Skeletal muscle cell (primary cell): Measurements from ENCODE around the gene ATG10.
"Not testable (repeated sequence)": the region's sequence is repeated elsewhere in the genome, so short reads cannot be mapped to it uniquely, and the experiment has no call there.

Source experiments
- DNase-seq: peaks from one replicate; pipeline ENCODE4 v3.0.0-alpha.2; 2010; ENCODE audit warnings: low read depth
- H3K4me3 ChIP-seq: 2 replicates; pipeline ENCODE4 v1.5.1; 2011; ENCODE audit warnings: low read depth, mild to moderate bottlenecking, control low read depth, low read length, moderate library complexity

ATG10 gene

DNA sequence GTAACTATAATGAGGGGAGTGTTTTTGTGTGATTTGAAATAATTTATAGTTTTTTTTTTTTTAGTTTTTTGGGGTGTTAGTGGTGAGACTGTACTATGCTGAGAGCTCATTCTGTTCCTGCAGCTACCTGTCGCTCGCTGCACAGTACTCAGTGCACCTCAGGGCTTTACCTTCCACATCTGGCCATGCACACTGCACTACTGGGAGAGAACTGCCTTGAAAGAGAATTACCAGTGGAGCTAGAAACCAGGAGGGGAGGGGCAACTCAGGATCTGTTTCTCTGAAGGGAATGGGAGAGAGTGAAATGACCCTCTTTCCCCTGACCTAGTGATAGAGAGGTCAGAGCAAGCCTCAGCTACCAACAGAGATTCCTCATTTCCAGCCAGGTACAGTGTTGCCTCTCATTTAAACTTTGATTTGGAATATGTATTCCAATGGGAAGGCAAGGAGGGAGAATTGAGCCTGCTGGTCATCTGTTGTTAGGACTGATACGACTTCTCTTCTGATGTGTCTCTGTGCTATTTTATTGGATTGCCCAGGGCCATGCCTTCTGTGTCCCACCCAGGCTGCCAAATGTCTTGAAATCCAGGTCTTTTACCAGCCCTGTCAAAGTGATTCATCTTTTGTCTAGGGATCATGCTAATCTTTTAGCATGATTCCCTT is 8.9 kb downstream of the ATG10 start:
- no peak overlapping the region for H3K4me3 ChIP-seq
- DNase-seq = no peak

DNA sequence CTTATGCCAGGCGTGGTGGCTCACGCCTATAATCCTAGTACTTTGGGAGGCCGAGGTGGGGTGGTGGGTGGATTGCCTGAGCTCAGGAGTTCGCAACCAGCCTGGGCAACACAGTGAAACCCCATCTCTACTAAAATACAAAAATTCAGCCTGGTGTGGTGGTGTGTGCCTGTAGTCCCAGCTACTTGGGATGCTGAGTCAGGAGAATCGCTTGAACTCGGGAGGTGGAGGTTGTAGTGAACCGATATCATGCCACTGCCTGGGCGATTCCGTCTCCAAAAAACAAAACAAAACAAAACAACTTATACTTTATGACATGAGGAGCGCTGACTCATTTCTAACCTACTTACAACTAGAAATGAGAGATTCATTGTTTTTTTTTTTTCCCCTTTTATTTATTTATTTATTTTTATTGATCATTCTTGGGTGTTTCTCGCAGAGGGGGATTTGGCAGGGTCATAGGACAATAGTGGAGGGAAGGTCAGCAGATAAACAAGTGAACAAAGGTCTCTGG is 10.4 kb downstream of the ATG10 start:
- not testable (repeated sequence) for H3K4me3 ChIP-seq, DNase-seq

DNA sequence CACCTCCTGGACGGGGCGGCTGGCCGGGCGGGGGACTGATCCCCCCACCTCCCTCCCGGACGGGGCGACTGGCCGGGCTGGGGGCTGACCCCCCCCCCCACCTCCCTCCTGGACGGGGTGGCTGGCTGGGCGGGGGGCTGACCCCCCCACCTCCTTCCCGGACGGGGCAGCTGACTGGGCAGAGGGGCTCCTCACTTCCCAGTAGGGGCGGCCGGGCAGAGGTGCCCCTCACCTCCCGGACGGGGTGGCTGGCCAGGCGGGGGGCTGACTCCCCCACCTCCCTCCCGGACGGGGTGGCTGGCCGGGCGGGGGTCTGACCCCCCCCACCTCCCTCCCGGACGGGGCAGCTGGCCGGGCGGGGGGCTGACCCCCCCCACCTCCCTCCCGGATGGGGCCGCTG is 11.3 kb downstream of the ATG10 start:
- not testable (repeated sequence) for H3K4me3 ChIP-seq, DNase-seq

DNA sequence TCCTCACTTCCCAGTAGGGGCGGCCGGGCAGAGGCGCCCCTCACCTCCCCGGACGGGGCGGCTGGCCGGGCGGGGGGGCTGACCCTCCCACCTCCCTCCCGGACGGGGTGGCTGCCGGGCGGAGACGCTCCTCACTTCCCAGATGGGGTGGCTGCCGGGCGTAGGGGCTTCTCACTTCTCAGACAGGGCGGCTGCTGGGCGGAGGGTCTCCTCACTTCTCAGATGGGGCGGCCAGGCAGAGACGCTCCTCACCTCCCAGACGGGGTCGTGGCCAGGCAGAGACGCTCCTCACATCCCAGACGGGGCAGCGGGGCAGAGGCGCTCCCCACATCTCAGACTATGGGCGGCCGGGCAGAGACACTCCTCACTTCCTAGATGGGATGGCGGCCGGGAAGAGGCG is 11.7 kb downstream of the ATG10 start:
- DNase-seq, H3K4me3 ChIP-seq: not testable (repeated sequence)

DNA sequence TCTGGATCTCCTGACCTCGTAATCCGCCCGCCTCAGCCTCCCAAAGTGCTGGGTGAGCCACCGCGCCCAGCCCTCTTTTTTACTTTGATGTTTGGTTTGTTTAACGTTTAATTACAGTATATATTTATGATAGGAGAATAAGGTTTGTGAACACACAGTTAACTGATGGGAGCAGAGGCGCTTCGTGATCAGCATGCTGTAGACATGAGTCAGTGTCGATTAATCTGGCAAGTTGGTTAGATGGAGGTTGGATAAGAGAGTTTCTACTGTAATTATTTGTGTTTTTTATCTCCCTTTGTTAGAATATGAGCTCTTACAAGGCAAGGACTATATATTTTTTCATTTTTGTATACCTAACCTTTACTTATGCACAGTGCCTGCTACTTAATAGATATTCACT is 14.3 kb downstream of the ATG10 start:
- no peak for DNase-seq
- no peak overlapping the region for H3K4me3 ChIP-seq

DNA sequence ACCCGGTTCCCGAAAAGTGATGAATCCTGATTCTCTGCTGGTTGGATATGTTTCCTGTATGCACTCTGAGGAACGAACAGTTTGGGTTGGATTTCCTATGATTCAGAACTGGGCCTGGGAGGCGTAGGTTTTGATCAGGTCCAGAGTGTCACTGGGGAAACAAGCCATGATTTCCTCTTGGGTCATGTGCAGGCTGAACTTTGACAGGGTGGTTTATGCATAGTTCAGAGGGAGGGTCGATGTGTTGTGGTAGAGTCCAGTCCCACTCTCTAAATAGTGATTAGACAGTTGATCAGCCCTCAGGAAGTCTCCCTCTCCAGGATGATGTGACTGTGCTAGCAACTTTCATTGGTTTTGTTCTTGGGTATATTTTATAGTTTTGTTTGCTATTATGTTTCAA is 17.4 kb downstream of the ATG10 start:
- H3K4me3 ChIP-seq = no peak overlapping the region
- no peak for DNase-seq

DNA sequence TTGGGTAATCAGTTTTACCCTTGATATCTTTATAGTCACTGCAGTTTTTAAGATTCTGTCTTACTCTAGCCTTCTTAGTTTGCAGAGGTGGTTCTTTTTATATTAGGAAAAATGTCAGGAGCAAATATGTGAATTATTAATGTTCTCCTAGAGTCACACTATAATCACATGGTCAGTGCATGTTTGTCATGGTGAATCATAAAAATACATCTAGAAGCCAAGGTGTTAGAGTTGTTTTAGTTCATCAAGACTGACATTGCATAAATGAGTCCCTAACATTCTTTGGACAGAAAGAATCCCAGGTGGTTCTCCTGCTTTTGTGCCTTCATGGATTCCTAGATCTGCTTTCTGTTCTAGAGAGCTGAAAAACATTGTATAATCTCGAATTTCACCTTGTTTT is 22.9 kb downstream of the ATG10 start:
- DNase-seq = no peak
- H3K4me3 ChIP-seq = no peak overlapping the region

DNA sequence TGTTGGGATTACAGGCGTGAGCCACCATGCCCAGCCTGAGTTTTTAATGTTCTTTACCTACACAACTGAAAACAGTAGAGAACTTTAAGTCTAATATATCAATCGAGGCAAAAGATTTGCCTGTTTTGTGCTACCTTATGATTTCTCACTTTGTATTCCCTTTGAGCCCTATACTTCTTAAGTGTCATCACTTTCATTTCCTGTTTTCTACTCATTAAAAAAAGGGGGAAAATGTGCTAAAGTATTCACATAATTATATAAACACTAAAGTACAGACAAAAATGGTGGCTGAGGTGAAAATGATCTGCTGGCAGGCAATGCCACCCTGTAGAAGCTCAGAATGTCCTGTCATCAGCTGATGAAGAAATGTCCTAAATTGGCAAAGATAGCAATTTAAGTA is 23.6 kb downstream of the ATG10 start:
- no peak for DNase-seq
- no peak overlapping the region for H3K4me3 ChIP-seq

DNA sequence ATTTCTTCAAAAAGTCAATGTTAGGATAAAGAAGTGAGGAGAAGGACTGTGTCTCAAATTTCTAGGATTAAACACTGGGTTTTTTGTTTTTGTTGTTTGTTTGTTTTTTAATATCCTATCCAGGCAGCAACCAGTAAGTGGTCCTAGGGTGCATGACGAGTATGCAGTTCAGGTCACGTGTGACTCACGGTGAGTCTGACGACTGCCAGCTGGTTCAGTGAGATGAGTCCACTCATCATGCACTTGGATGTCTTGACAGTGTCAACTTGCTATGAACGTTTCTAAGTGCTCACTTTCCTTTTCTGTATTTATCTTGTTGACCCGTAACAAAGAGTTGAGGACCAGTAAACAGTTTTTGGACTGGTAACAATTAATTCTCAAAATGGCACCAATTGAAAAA is 32.7 kb downstream of the ATG10 start:
- no peak for DNase-seq
- no peak overlapping the region for H3K4me3 ChIP-seq

DNA sequence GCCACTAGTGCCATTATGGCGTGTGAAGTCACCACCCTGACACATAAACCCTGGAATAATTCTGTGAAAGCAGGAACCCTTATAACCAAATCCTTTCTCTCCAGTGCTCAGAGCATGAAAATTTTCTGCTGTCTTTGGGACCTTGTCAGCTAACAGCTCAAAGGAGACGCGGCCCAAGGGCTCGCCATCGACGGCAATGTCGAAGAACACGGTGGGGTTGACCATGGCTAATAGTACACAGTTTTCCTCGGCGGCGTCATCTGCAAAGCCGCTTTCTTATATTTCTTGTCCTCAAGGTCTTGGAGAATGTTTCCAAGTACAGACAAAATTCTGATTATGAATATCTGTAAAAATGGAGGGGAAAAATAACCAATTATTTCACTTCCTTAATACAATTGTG is 38.0 kb downstream of the ATG10 start:
- not testable (repeated sequence) for H3K4me3 ChIP-seq, DNase-seq

DNA sequence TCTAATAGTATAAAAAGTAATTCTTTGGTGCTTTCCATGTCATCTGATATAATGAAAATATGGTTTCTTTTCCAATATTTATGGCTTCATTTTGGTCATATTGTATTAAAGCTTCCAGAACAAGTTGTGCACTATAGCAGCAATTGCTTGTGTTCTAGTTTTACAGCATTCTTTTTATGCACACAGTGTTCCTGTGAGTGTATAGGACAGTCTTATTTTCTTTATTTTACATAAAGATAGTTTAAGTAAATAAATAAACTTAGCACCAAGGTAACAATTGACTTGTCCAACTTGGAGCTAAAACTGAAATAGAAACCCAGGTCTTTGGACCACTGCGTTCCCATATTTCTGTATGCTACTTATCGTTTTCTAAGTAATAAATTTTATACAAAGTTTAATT is 38.9 kb downstream of the ATG10 start:
- no peak for DNase-seq
- no peak overlapping the region for H3K4me3 ChIP-seq

DNA sequence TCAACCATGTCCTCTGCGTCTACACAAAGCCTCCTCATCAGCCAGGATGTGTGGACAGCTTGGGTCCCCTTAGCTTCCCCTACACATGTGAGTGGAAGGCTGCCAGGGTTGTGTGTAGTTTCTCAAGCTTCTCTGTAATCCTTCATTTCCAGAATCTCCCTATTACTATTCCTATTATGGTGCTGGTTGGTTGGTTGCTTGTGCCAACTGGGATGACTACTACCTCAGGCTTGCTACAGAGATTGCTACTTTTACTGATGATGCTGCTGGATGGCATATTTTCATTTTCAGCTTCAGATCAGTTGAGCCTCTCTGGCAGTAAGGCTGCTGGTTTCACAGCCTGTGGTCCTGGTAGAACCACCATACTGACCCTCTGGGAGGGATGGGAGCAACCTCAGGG is 39.9 kb downstream of the ATG10 start:
- no peak overlapping the region for H3K4me3 ChIP-seq
- DNase-seq = peak; percentile 23

DNA sequence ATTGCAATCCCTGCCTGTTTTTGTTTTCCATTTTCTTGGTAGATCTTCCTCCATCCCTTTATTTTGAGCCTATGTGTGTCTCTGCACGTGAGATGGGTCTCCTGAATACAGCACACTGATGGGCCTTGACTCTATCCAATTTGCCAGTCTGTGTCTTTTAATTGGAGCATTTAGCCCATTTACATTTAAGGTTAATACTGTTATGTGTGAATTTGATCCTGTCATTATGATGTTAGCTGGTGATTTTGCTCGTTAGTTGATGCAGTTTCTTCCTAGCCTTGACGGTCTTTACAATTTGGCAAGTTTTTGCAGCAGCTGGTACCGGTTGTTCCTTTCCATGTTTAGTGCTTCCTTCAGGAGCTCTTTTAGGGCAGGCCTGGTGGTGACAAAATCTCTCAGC is 42.8 kb downstream of the ATG10 start:
- H3K4me3 ChIP-seq, DNase-seq: not testable (repeated sequence)

DNA sequence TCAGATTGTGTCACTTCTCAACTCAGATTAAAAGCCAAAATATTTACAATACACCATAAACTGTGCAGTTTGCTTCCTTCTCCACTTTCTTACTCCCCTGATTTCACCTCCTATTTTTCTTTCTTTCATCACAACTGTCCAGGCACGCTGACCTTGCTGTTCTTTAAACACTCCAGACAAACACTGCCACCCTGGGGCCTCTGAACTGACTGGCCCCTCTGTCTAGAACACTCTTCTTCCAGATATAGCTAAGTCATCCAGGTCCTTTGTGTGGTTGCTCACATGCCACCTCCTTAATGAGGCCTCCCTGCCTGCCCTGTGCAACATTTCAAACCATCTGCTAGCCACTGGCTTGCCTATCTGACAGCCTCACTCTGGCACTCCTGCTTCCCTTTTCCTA is 46.6 kb downstream of the ATG10 start:
- no peak for DNase-seq

DNA sequence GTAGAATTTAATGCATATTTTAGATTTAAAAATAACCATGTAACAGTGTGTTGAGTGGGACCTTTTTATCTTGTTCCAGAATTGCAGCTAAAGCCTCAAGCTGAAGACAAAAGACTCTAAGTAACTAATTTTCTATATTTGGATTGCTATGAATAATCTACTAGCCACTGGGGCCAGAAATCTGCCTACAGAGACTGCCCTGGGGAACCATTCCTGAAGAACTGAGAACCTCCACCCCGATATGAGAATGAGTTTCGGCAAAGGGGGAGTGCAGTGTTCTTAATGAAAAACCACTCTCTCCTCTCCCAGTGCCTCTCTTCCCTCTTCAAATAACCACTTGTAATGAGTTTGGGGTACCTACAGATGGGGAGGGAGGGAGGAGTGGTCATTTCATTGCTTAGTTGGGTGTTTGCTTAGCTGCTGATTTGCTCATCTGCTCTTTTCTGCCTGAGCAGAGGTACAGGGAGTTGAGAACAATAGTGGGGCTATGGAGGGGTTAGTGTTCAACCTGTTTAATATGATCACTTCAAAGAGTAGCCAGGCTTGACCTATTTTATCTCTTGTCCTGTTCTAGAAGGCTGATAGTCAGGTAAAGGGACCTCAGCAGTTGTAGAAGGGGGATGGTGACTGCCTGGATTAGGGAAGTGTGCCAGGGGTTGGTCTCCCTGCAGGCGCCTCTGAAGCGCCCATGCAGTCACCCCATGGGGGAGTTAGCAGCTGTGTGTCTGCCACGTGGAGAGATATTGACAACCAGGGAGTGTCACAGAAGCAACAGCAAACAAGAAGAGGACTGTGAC is 47.7 kb downstream of the ATG10 start:
- DNase-seq = no peak
- no peak overlapping the region for H3K4me3 ChIP-seq

More for the DNA sequence above, 46.6 kb downstream of the ATG10 start:
- no peak overlapping the region for H3K4me3 ChIP-seq

DNA sequence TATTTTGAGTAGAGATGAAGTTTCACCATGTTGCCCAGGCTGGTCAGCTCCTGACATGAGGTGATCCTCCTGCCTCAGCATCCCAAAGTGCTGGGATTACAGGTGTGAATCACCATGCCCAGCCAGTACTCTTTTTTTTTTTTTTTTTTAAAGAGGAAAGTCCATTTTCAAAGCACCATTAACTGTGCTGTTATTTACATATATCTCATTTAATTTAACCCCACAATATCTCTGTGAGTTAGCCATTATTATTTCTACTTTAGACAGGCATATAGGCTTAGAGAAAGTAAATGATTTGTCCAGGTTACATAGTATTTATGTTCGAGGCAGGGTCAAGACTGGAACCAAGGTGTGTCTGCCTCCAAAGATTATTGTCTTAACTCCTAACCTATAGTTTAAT is 50.7 kb downstream of the ATG10 start:
- no peak overlapping the region for H3K4me3 ChIP-seq
- DNase-seq = no peak

DNA sequence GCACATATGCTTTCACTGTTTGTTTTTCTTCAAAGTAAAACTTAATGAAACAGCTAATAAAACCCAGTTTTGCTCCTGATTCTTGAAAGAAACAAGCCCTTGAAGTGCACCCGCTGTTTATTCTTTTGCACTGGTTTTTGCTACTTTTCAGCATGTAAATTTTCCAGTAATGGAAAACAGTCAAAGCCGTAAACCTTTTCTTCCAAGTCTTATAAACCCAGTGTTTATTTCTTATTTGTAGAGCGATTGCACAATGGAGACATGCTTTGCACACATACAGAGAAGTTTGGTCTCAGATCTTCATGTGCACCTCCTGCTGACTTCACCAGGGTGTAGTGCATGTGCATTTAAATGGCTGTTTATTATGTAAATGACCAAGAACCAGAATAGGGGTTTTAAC is 51.8 kb downstream of the ATG10 start:
- no peak for DNase-seq
- H3K4me3 ChIP-seq = no peak overlapping the region

DNA sequence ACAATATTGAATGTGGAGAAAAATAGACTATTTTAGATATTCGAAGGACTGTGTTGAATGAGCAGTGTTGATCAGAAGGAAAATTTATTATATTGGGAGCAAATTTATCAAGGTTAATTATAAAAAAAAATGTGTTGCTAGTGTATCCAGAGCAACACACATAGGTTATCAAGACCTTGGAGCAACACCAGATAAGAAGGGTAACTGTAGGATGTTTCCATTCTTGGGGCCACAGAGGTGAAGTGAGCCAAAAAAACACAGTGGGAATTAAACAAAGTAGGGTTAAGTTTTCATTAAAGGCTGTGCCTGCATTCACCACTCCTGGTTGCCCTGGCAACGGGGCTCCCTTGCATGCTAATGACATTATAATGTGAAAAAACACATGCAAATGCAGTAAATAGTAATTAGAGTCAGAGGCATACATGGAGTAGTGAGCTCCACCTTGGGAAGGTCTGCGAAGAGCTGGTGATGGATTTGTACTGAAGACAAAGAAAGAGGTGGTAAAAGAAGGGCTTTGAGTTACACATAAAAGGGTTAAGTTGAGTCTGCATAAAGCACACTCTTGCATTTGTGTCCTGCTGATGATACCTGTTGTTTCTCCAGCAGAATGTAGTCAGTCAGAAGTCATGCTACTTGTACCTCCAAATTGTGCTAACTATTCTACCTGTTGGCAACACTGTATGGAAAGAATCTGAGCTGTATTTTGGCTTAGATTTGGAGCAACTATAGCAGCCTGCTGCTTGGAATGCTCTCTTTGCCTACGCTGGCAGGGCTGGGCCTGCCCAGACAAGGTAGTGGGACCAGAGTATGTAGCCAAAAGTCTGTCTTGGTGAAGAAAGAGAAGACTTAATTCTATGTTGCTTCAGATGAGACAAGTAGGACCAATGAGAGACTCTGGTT is 59.6 kb downstream of the ATG10 start:
- no peak overlapping the region for H3K4me3 ChIP-seq
- no peak for DNase-seq

DNA sequence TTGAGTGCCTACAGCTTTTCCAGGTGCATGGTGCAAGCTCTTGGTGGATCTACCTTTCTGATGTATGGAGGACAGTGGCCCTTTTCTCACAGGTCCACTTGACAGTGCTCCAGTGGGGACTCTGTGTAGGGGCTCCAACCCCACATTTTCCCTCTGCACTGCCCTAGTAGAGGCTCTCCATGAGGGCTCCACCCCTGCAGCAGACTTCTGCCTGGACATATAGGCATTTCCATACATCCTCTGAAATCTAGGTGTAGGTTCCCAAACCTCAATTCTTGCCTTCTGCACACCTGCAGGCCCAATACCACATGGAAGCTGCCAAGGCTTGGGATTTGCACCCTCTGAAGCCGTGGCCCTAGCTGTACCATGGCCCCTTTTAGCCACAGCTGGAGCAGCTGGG is 71.1 kb downstream of the ATG10 start:
- DNase-seq, H3K4me3 ChIP-seq: not testable (repeated sequence)

DNA sequence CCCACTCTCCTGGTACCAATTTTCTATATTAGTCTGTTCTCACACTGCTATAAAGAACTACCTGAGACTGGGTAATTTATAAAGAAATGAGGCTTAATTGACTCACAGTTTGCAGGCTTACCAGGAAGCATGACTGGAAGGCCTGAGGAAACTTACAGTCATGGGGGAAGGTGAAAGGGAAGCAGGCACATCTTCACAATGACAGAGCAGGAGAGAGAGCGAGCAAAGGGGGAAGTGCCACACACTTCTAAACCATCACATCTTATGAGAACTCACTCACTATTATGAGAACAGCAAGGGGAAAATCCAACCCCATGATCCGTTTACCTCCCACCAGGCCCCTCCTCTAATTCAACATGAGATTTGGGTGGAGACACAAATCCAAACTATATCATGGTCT is 72.2 kb downstream of the ATG10 start:
- DNase-seq = no peak
- H3K4me3 ChIP-seq = no peak overlapping the region
